ENCODE data around the gene MCTP1. TPM values are rescaled to one million over a fixed set of nuclear protein-coding genes. Genes with fewer than 3 reads are reported as not detected.

The MCTP1 gene
- total RNA-seq, 2 donors from 2014 or later, result 3.3 to 5.0 TPM

- Histone ChIP-seq H3K27me3 (replicated peaks; ENCODE audit: insufficient read depth) (no peaks in the 10 kb centered on the region), H3K4me3 (no peak overlapping the region), H3K36me3 (no peaks in the 10 kb centered on the region), H3K9me3 (no peaks in the 10 kb centered on the region), H3K27ac (no peak overlapping the region), H3K4me1 (replicated peaks) (no peaks in the 10 kb centered on the region)
- intact Hi-C loops (cut with DNase I), result no loop called here
- 93% methylated on average over 2 of the region's 2 CpGs for WGBS
- TF ChIP-seq POLR2A (IDR thresholded peaks at IDR 0.05) (no peak), CTCF (IDR thresholded peaks at IDR 0.05) (no peak), POLR2AphosphoS5 (IDR thresholded peaks at IDR 0.05) (no peak)
- no peak for DNase-seq (ENCODE audit: low spot score)
Measured at GRCh38 chr5:95018946-95019345, 265.9 kb downstream of the MCTP1 start.

GRCh38 chr5:95018511-95018910, 266.4 kb downstream of the MCTP1 start:
- Histone ChIP-seq H3K4me1 (replicated peaks) (no peaks in the 10 kb centered on the region), H3K27me3 (replicated peaks; ENCODE audit: insufficient read depth) (no peaks in the 10 kb centered on the region), H3K27ac (no peak overlapping the region), H3K9me3 (no peaks in the 10 kb centered on the region), H3K4me3 (no peak overlapping the region), H3K36me3 (no peaks in the 10 kb centered on the region)
- no peak for TF ChIP-seq POLR2AphosphoS5 (IDR thresholded peaks at IDR 0.05)
- no peak for TF ChIP-seq CTCF (IDR thresholded peaks at IDR 0.05)
- no peak for TF ChIP-seq POLR2A (IDR thresholded peaks at IDR 0.05)
- intact Hi-C loops (cut with DNase I), result no loop called here
- 86% methylated on average over 1 of the region's 1 CpG for WGBS
- DNase-seq (ENCODE audit: low spot score), result no peak

- intact Hi-C loops (cut with DNase I), result no loop called here
- H3K9me3 ChIP-seq, result no peaks in the 10 kb centered on the region
- H3K4me1 ChIP-seq (replicated peaks), result no peaks in the 10 kb centered on the region
- 86% methylated on average over 2 of the region's 2 CpGs for WGBS
- no peak overlapping the region for H3K27ac ChIP-seq
- H3K4me3 ChIP-seq, result no peak overlapping the region
- H3K36me3 ChIP-seq, result no peaks in the 10 kb centered on the region
- TF ChIP-seq CTCF (IDR thresholded peaks at IDR 0.05) (no peak), POLR2AphosphoS5 (IDR thresholded peaks at IDR 0.05) (no peak), POLR2A (IDR thresholded peaks at IDR 0.05) (no peak)
- no peaks in the 10 kb centered on the region for H3K27me3 ChIP-seq (replicated peaks; ENCODE audit: insufficient read depth)
- DNase-seq (ENCODE audit: low spot score), result no peak
Measured at GRCh38 chr5:95009812-95010211, 275.1 kb downstream of the MCTP1 start.

GRCh38 chr5:95007921-95008597, 276.8 kb downstream of the MCTP1 start:
- no peaks in the 10 kb centered on the region for H3K4me1 ChIP-seq (replicated peaks)
- intact Hi-C loops (cut with DNase I), result no loop called here
- TF ChIP-seq CTCF (IDR thresholded peaks at IDR 0.05) (no peak), POLR2AphosphoS5 (IDR thresholded peaks at IDR 0.05) (no peak), POLR2A (IDR thresholded peaks at IDR 0.05) (no peak)
- no peak overlapping the region for H3K27ac ChIP-seq
- no peak for DNase-seq (ENCODE audit: low spot score)
- H3K9me3 ChIP-seq, result no peaks in the 10 kb centered on the region
- WGBS, result 68% methylated on average over 4 of the region's 4 CpGs
- H3K36me3 ChIP-seq, result no peaks in the 10 kb centered on the region
- H3K4me3 ChIP-seq, result no peak overlapping the region
- H3K27me3 ChIP-seq (replicated peaks; ENCODE audit: insufficient read depth), result no peaks in the 10 kb centered on the region

- no peak for TF ChIP-seq POLR2A (IDR thresholded peaks at IDR 0.05)
- no peak for TF ChIP-seq CTCF (IDR thresholded peaks at IDR 0.05)
- TF ChIP-seq POLR2AphosphoS5 (IDR thresholded peaks at IDR 0.05), result no peak
- H3K36me3 ChIP-seq, result no peaks in the 10 kb centered on the region
- 100% methylated on average over 1 of the region's 1 CpG for WGBS
- H3K4me1 ChIP-seq (replicated peaks), result no peaks in the 10 kb centered on the region
- no peaks in the 10 kb centered on the region for H3K9me3 ChIP-seq
- no peak for DNase-seq (ENCODE audit: low spot score)
- no peak overlapping the region for H3K27ac ChIP-seq
- H3K27me3 ChIP-seq (replicated peaks; ENCODE audit: insufficient read depth), result no peaks in the 10 kb centered on the region
- intact Hi-C loops (cut with DNase I), result no loop called here
- no peak overlapping the region for H3K4me3 ChIP-seq
Measured at GRCh38 chr5:95005811-95006210, 279.1 kb downstream of the MCTP1 start.
